GOT3 (cell line): Measurements from ENCODE around the gene TAS2R43.
"Not testable (repeated sequence)": the region's sequence is repeated elsewhere in the genome, so short reads cannot be mapped to it uniquely, and the experiment has no call there.

ENCODE experiments used
- DNase-seq: peaks from one replicate; lab custom pipeline; 2025; ENCODE audit warnings: mixed read lengths; lab: John Stamatoyannopoulos, UW

Gene TAS2R43

GRCh38 chr12:11059784-11060183 is 32.3 kb downstream of the TAS2R43 start:
- no peak for DNase-seq

GRCh38 chr12:11059041-11059440 is 33.1 kb downstream of the TAS2R43 start:
- DNase-seq = no peak

GRCh38 chr12:11055306-11055705 is 36.8 kb downstream of the TAS2R43 start:
- DNase-seq = no peak

- DNase-seq = not testable (repeated sequence)
These were observed 42.1 kb downstream of the TAS2R43 start for GRCh38 chr12:11049806-11050531.

GRCh38 chr12:11041366-11041765 is 50.7 kb downstream of the TAS2R43 start:
- not testable (repeated sequence) for DNase-seq
